H9 (cell line): Measurements from ENCODE around the gene SNX21. TPM values are rescaled to one million over a fixed set of nuclear protein-coding genes. Genes with fewer than 3 reads are reported as not detected.

Experiments used
- DNase-seq: peaks from one replicate; pipeline ENCODE4 v3.0.0-alpha.2; 2017
- H2AFZ ChIP-seq: one replicate; pipeline ENCODE4 v1.6.1; 2013; ENCODE audit warnings: mild to moderate bottlenecking, low read length, control low read depth, moderate library complexity
- H2AK5ac ChIP-seq: 2 replicates; pipeline ENCODE4 v1.6.1; 2013; ENCODE audit warnings: low read length, control low read depth, mixed read lengths; ENCODE audit not compliant: insufficient read length
- H2BK120ac ChIP-seq: one replicate; pipeline ENCODE4 v1.6.1; 2013; ENCODE audit warnings: low read depth, mild to moderate bottlenecking, low read length, control low read depth, inconsistent platforms; ENCODE audit not compliant: poor library complexity, severe bottlenecking
- H2BK12ac ChIP-seq: 2 replicates; pipeline ENCODE4 v1.6.1; 2013; ENCODE audit warnings: low read length, control low read depth, mixed read lengths, low read depth; ENCODE audit not compliant: insufficient read length
- H2BK15ac ChIP-seq: 2 replicates; pipeline ENCODE4 v1.6.1; 2013; ENCODE audit warnings: low read depth, low read length, control low read depth
- H2BK20ac ChIP-seq: one replicate; pipeline ENCODE4 v1.6.1; 2013; ENCODE audit warnings: low read depth, mild to moderate bottlenecking, low read length, control low read depth, inconsistent platforms; ENCODE audit not compliant: poor library complexity, severe bottlenecking
- H2BK5ac ChIP-seq: 2 replicates; pipeline ENCODE4 v1.6.1; 2013; ENCODE audit warnings: low read length, control low read depth, mixed read lengths; ENCODE audit not compliant: insufficient read length
- H3K14ac ChIP-seq: 2 replicates; pipeline ENCODE4 v1.6.1; 2013; ENCODE audit warnings: low read length, control low read depth; ENCODE audit not compliant: insufficient read depth
- H3K18ac ChIP-seq: 2 replicates; pipeline ENCODE4 v1.6.1; 2013; ENCODE audit warnings: low read depth, mild to moderate bottlenecking, mixed read lengths, low read length, control low read depth; ENCODE audit not compliant: insufficient read length
- H3K23ac ChIP-seq: 2 replicates; pipeline ENCODE4 v1.6.1; 2013; ENCODE audit warnings: low read length, control low read depth, mixed read lengths, low read depth; ENCODE audit not compliant: insufficient read length
- H3K23me2 ChIP-seq: 2 replicates; pipeline ENCODE4 v1.6.1; 2013; ENCODE audit warnings: low read depth, mild to moderate bottlenecking, mixed read lengths, low read length, control low read depth; ENCODE audit not compliant: insufficient read length, poor library complexity, severe bottlenecking
- H3K27ac ChIP-seq: 2 replicates; pipeline ENCODE4 v1.5.1; 2013; ENCODE audit warnings: low read length, control low read depth, mixed read lengths, low read depth; ENCODE audit not compliant: insufficient read length
- H3K27me3 ChIP-seq: 2 replicates; pipeline ENCODE4 v1.6.1; 2013; ENCODE audit warnings: low read length, control low read depth, inconsistent platforms; ENCODE audit not compliant: insufficient read depth
- H3K4ac ChIP-seq: 2 replicates; pipeline ENCODE4 v1.6.1; 2013; ENCODE audit warnings: low read depth, mild to moderate bottlenecking, control low read depth, inconsistent platforms, low read length, moderate library complexity
- H3K4me1 ChIP-seq: 2 replicates; pipeline ENCODE4 v1.6.1; 2013; ENCODE audit warnings: low read length, control low read depth, inconsistent platforms; ENCODE audit not compliant: insufficient read depth
- H3K4me2 ChIP-seq: 2 replicates; pipeline ENCODE4 v1.6.1; 2013; ENCODE audit warnings: low read length, control low read depth, mixed read lengths; ENCODE audit not compliant: insufficient read length, insufficient read depth
- H3K56ac ChIP-seq: 2 replicates; pipeline ENCODE4 v1.6.1; 2013; ENCODE audit warnings: low read depth, mild to moderate bottlenecking, mixed read lengths, low read length, control low read depth; ENCODE audit not compliant: insufficient read length
- H3K79me1 ChIP-seq: 2 replicates; pipeline ENCODE4 v1.6.1; 2013; ENCODE audit warnings: low read depth, mild to moderate bottlenecking, moderate library complexity, low read length, control low read depth, inconsistent platforms; ENCODE audit not compliant: insufficient read depth, poor library complexity, severe bottlenecking
- H3K79me2 ChIP-seq: 2 replicates; pipeline ENCODE4 v1.6.1; 2013; ENCODE audit warnings: low read length, control low read depth, inconsistent platforms; ENCODE audit not compliant: insufficient read depth
- H3K9ac ChIP-seq: 2 replicates; pipeline ENCODE4 v1.6.1; 2013; ENCODE audit warnings: low read length, control low read depth, mixed read lengths; ENCODE audit not compliant: insufficient read length; ENCODE audit errors: extremely low read depth
- H3K9me3 ChIP-seq: one replicate; pipeline ENCODE4 v1.6.1; 2013; ENCODE audit warnings: low read depth, low read length, inconsistent platforms; ENCODE audit not compliant: control insufficient read depth
- H3T11ph ChIP-seq: one replicate; pipeline ENCODE4 v1.6.1; 2013; ENCODE audit warnings: mild to moderate bottlenecking, low read length, control low read depth, inconsistent platforms
- H4K20me1 ChIP-seq: one replicate; pipeline ENCODE4 v1.6.1; 2013; ENCODE audit not compliant: control insufficient read depth, insufficient read length, insufficient read depth
- H4K5ac ChIP-seq: 2 replicates; pipeline ENCODE4 v1.6.1; 2013; ENCODE audit warnings: low read depth, mild to moderate bottlenecking, mixed read lengths, low read length, control low read depth; ENCODE audit not compliant: insufficient read length
- H4K8ac ChIP-seq: replicated peaks from 2 replicates; pipeline ENCODE4 v1.6.1; 2013; ENCODE audit warnings: low read length, control low read depth, mixed read lengths, low read depth; ENCODE audit not compliant: insufficient read length
- H4K91ac ChIP-seq: 2 replicates; pipeline ENCODE4 v1.6.1; 2013; ENCODE audit warnings: low read depth, mild to moderate bottlenecking, moderate library complexity, mixed read lengths, low read length, control low read depth; ENCODE audit not compliant: insufficient read length
- H3K27ac Mint-ChIP-seq, 3 experiments: 2 replicates in 2 of 3; 3 replicates in 1 of 3; pipeline ENCODE4 v1.8.0; 2020 to 2021; ENCODE audit warnings: mixed read lengths in 3 of 3, mild to moderate bottlenecking in 1 of 3, moderate library complexity in 1 of 3
- H3K27me3 Mint-ChIP-seq: 2 replicates; pipeline ENCODE4 v1.8.0; 2021; ENCODE audit warnings: low read depth, mild to moderate bottlenecking, moderate library complexity, mixed read lengths
- H3K36me3 Mint-ChIP-seq, 3 experiments: 2 replicates in 2 of 3; 3 replicates in 1 of 3; pipeline ENCODE4 v1.8.0; 2020 to 2021; ENCODE audit warnings: low read depth in 3 of 3, mixed read lengths in 3 of 3; ENCODE audit not compliant: insufficient read depth in 1 of 3
- H3K4me1 Mint-ChIP-seq, 2 experiments: 2 replicates each; pipeline ENCODE4 v1.8.0; 2020; ENCODE audit warnings: mixed read lengths in 2 of 2
- H3K4me3 Mint-ChIP-seq, 2 experiments: 2 replicates in 1 of 2; 3 replicates in 1 of 2; pipeline ENCODE4 v1.8.0; 2020 to 2021; ENCODE audit warnings: mild to moderate bottlenecking in 2 of 2, mixed read lengths in 2 of 2, moderate library complexity in 1 of 2
- H3K9me3 Mint-ChIP-seq, 2 experiments: 2 replicates in 1 of 2; 3 replicates in 1 of 2; pipeline ENCODE4 v1.8.0; 2020; ENCODE audit warnings: mild to moderate bottlenecking in 2 of 2, mixed read lengths in 2 of 2, moderate library complexity in 1 of 2
- WGBS: extraction: QIAGEN DNeasy Blood & Tissue Kit; methylation state at CpG from one replicate; pipeline ENCODE4 v1.1.7; 2013; ENCODE audit warnings: missing lambda C conversion rate, low lambda C conversion rate, mixed read lengths; ENCODE audit not compliant: insufficient read length; ENCODE audit errors: extremely low coverage; 5-methylcytosine and 5-hydroxymethylcytosine counted together
- total RNA-seq: library from RNA; stranded (reverse); gene quantifications from 2 replicates; pipeline ENCODE4 v1.2.1, GENCODE V29; 2021
- TF ChIP-seq, protein P1 (sequence below): fragments of 200-600 bp; sonication (generic); conservative IDR thresholded peaks from 3 replicates; pipeline ENCODE4 v1.8.0; 2021; ENCODE audit warnings: antibody characterized with exemption, mild to moderate bottlenecking

SNX21 gene
- total RNA-seq, 1 experiment from 2014 or later = 20.5 TPM

DNA sequence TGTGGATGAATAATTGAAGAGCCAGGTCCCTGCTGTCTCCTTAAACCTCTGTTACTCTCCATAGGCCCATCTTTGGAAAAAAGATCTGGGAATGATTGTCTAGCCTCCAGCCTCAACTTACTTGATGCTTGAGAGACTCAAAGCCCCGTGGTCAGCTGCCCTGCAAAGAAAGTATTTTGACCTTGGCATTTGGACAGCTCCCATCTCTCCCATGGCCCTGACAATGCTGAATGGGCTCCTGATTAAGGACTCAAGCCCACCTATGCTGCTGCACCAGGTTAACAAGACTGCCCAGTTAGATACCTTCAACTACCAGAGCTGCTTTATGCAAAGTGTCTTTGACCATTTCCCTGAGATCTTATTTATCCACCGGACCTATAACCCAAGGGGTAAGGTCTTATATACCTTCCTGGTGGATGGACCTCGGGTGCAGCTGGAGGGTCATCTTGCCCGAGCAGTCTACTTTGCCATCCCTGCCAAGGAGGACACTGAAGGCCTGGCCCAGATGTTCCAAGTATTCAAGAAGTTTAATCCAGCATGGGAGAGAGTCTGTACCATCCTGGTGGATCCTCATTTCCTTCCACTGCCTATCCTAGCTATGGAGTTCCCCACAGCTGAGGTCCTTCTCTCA, 49.0 kb downstream of the SNX21 start:
- Mint-ChIP-seq H3K4me3 (peak overlapping the region; percentile 55 to 72), H3K27ac (no peak overlapping the region; a peak in 1 of 7 replicates), H3K27me3 (no peaks in the 10 kb centered on the region), H3K36me3 (peaks cover 17 to 31% (median 24%) of the 10 kb centered on the region in 3 experiments), H3K9me3 (no peaks in the 10 kb centered on the region; a peak in 1 of 5 replicates), H3K4me1 (peaks cover 5 to 9% of the 10 kb centered on the region in 2 experiments)
- no peak overlapping the region for H3T11ph ChIP-seq
- no peak overlapping the region for H3K56ac ChIP-seq
- H3K27ac ChIP-seq = no peak overlapping the region
- H3K23me2 ChIP-seq = peaks cover 5% of the 10 kb centered on the region
- H3K9ac ChIP-seq = no peak overlapping the region
- H4K8ac ChIP-seq = no peak overlapping the region
- no peak overlapping the region for H2AFZ ChIP-seq
- no peak overlapping the region for H3K4me2 ChIP-seq
- no peaks in the 10 kb centered on the region for H3K27me3 ChIP-seq
- H2BK12ac ChIP-seq = no peak overlapping the region
- H4K91ac ChIP-seq = no peak overlapping the region
- H2BK15ac ChIP-seq = no peak overlapping the region
- WGBS = no CpG with 5 or more reads among the region's 4 CpGs
- no peak for DNase-seq
- no peak overlapping the region for H3K4ac ChIP-seq
- TF ChIP-seq, protein P1, sequence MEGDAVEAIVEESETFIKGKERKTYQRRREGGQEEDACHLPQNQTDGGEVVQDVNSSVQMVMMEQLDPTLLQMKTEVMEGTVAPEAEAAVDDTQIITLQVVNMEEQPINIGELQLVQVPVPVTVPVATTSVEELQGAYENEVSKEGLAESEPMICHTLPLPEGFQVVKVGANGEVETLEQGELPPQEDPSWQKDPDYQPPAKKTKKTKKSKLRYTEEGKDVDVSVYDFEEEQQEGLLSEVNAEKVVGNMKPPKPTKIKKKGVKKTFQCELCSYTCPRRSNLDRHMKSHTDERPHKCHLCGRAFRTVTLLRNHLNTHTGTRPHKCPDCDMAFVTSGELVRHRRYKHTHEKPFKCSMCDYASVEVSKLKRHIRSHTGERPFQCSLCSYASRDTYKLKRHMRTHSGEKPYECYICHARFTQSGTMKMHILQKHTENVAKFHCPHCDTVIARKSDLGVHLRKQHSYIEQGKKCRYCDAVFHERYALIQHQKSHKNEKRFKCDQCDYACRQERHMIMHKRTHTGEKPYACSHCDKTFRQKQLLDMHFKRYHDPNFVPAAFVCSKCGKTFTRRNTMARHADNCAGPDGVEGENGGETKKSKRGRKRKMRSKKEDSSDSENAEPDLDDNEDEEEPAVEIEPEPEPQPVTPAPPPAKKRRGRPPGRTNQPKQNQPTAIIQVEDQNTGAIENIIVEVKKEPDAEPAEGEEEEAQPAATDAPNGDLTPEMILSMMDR = no peak
- H3K4me1 ChIP-seq = no peaks in the 10 kb centered on the region
- no peaks in the 10 kb centered on the region for H3K9me3 ChIP-seq
- no peak overlapping the region for H4K5ac ChIP-seq
- no peak overlapping the region for H2BK20ac ChIP-seq
- no peaks in the 10 kb centered on the region for H4K20me1 ChIP-seq
- H3K14ac ChIP-seq = no peak overlapping the region
- no peaks in the 10 kb centered on the region for H3K79me1 ChIP-seq
- no peak overlapping the region for H2AK5ac ChIP-seq
- H2BK120ac ChIP-seq = no peak overlapping the region
- no peak overlapping the region for H2BK5ac ChIP-seq
- peaks cover 5% of the 10 kb centered on the region; the same call in 1 of the 2 replicates for H3K79me2 ChIP-seq
- H3K23ac ChIP-seq = no peak overlapping the region
- H3K18ac ChIP-seq = no peak overlapping the region
